HepG2 (cell line): ENCODE data around the gene PPP1R3C. TPM values are rescaled to one million over a fixed set of nuclear protein-coding genes. Genes with fewer than 3 reads are reported as not detected.

Experiments used
- MEIS2 ChIP-seq: sonication (generic); formaldehyde crosslinking; IDR thresholded peaks from 2 replicates; pipeline ENCODE4 v1.9.0; 2021; ENCODE audit warnings: mild to moderate bottlenecking, missing genetic modification reagents
- MIER2 ChIP-seq: IDR thresholded peaks from 2 replicates; pipeline ENCODE4 v1.6.1; 2016; ENCODE audit warnings: missing biosample characterization, missing genetic modification reagents
- MIER3 ChIP-seq: IDR thresholded peaks from 2 replicates; pipeline ENCODE4 v1.6.1; 2016; ENCODE audit warnings: missing compliant biosample characterization, borderline replicate concordance
- MTF2 ChIP-seq: sonication (generic); formaldehyde crosslinking; IDR thresholded peaks from 2 replicates; pipeline ENCODE4 v1.5.0; 2020; ENCODE audit warnings: missing genetic modification reagents, borderline replicate concordance
- NR1H2 ChIP-seq: sonication (generic); formaldehyde crosslinking; IDR thresholded peaks from 2 replicates; pipeline ENCODE4 v1.8.1; 2022; ENCODE audit warnings: low read depth, missing genetic modification reagents, borderline replicate concordance
- NR3C1 ChIP-seq: sonication (generic); formaldehyde crosslinking; IDR thresholded peaks from 2 replicates; pipeline ENCODE4 v1.4.0; 2020; ENCODE audit warnings: missing genetic modification reagents
- PHF8 ChIP-seq: sonication (generic); formaldehyde crosslinking; IDR thresholded peaks from 2 replicates; pipeline ENCODE4 v1.5.0; 2020; ENCODE audit warnings: missing genetic modification reagents
- RFX1 ChIP-seq: fragments of 450-650 bp; IDR thresholded peaks from 2 replicates; pipeline ENCODE4 v1.6.1; 2017
- SP4 ChIP-seq: sonication (generic); formaldehyde crosslinking; IDR thresholded peaks from 2 replicates; pipeline ENCODE4 v1.8.1; 2023; ENCODE audit warnings: mild to moderate bottlenecking, missing genetic modification reagents
- ZBTB3 ChIP-seq: sonication (generic); formaldehyde crosslinking; IDR thresholded peaks from 2 replicates; pipeline ENCODE4 v1.4.0; 2020; ENCODE audit warnings: low read depth, mild to moderate bottlenecking, moderate library complexity, missing genetic modification reagents, borderline replicate concordance
- ZNF333 ChIP-seq: sonication (generic); formaldehyde crosslinking; IDR thresholded peaks from 2 replicates; pipeline ENCODE4 v1.4.0; 2020; ENCODE audit warnings: mild to moderate bottlenecking, missing genetic modification reagents, borderline replicate concordance
- ZNF33B ChIP-seq: sonication (generic); formaldehyde crosslinking; IDR thresholded peaks from 2 replicates; pipeline ENCODE4 v1.5.1; 2020; ENCODE audit warnings: mild to moderate bottlenecking, missing genetic modification reagents
- ZNF589 ChIP-seq: sonication (generic); formaldehyde crosslinking; conservative IDR thresholded peaks from 2 replicates; pipeline ENCODE4 v1.8.0; 2022; ENCODE audit warnings: mild to moderate bottlenecking, moderate library complexity, missing genetic modification reagents
- ZNF607 ChIP-seq: sonication (generic); formaldehyde crosslinking; IDR thresholded peaks from 2 replicates; pipeline ENCODE4 v1.5.1; 2020; ENCODE audit warnings: missing genetic modification reagents, mild to moderate bottlenecking, borderline replicate concordance
- ZNF629 ChIP-seq: sonication (generic); formaldehyde crosslinking; conservative IDR thresholded peaks from 2 replicates; pipeline ENCODE4 v1.5.0; 2020; ENCODE audit warnings: missing genetic modification reagents
- ZNF792 ChIP-seq: IDR thresholded peaks from 2 replicates; pipeline ENCODE4 v1.6.1; 2016
- polyA plus RNA-seq, 8 experiments: library from polyadenylated mRNA; depleted of rRNA in 3 of 8; stranded (reverse) in 7 of 8; unstranded in 1 of 8; fragments of >200 nt; fragmentation: Illumina TruSeq in 4 of 8; extraction: Trizol in 4 of 8; gene quantifications; 2 replicates each; pipeline versions ENCODE4 v1.2.1 to v1.2.3, GENCODE V29; 2011 to 2016; ENCODE audit warnings: low read depth in 4 of 8, missing spikeins in 1 of 8, mixed read lengths in 1 of 8; ENCODE audit not compliant: insufficient read depth in 1 of 8
- total RNA-seq, 5 experiments: library from RNA; depleted of rRNA; stranded (reverse); fragments of >200 nt; fragmentation: Illumina TruSeq; extraction: Trizol; gene quantifications; 2 replicates each; pipeline ENCODE4 v1.2.3, GENCODE V29; 2016; ENCODE audit warnings: low read depth in 1 of 5
- TF ChIP-seq, protein P1 (sequence below): sonication (generic); formaldehyde crosslinking; IDR thresholded peaks from 2 replicates; pipeline ENCODE4 v1.4.0; 2020; ENCODE audit warnings: mild to moderate bottlenecking, missing genetic modification reagents
- TF ChIP-seq, protein P2 (sequence below): sonication (generic); formaldehyde crosslinking; IDR thresholded peaks from 2 replicates; pipeline ENCODE4 v1.5.0; 2020; ENCODE audit warnings: missing genetic modification reagents, mild to moderate bottlenecking, borderline replicate concordance
- TF ChIP-seq, protein P3 (sequence below): sonication (generic); formaldehyde crosslinking; IDR thresholded peaks from 2 replicates; pipeline ENCODE4 v1.5.0; 2020; ENCODE audit warnings: missing genetic modification reagents

The PPP1R3C gene
- total and polyA plus RNA-seq, 2 of the 13 experiments (the other 11 are each of a cell fraction or from before 2014, with no cell fraction given): 13.3 to 14.8 TPM

DNA sequence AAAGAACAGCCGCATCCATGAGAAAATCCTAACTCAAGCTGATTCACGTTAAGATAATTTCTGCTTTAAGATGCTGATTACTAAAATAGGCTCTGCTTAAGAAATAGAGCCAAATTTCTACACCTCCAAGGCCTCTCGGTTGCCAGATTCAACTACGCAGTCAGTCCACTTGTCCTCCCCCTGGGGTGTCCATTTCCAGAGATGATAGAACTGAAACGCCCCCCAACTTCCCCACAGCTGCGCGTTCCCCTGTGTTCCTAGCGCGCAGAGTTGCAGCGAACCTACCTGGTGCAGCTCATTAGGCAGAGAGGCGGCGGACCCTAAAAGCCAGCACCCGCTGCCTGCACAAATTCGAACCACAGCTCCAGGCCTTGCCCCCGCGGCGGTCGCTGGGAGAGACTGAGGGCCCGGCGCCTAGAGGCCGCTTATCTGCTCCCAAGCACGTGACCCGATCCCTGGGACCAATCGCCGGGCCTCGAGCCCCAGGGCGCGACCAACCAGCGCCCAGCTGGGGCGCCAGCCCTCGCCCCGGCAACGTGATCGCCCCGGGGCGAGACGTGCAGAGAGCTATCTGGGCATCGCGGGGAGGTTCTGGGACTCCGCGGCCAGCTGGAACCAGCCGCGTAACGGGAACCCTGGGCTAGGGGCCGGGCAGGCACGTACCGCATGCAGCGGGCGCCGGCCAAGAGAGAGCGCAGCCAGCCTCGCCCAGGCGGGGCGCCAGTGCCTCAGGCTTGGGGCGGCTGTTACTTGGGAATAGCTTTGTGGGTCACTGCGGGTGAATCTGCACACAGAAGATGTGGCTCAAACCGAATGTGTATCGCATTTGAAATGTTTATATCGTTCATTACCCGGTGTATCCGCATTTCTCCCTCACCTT, at the start of gene PPP1R3C (continued):
- TF ChIP-seq, protein P1, sequence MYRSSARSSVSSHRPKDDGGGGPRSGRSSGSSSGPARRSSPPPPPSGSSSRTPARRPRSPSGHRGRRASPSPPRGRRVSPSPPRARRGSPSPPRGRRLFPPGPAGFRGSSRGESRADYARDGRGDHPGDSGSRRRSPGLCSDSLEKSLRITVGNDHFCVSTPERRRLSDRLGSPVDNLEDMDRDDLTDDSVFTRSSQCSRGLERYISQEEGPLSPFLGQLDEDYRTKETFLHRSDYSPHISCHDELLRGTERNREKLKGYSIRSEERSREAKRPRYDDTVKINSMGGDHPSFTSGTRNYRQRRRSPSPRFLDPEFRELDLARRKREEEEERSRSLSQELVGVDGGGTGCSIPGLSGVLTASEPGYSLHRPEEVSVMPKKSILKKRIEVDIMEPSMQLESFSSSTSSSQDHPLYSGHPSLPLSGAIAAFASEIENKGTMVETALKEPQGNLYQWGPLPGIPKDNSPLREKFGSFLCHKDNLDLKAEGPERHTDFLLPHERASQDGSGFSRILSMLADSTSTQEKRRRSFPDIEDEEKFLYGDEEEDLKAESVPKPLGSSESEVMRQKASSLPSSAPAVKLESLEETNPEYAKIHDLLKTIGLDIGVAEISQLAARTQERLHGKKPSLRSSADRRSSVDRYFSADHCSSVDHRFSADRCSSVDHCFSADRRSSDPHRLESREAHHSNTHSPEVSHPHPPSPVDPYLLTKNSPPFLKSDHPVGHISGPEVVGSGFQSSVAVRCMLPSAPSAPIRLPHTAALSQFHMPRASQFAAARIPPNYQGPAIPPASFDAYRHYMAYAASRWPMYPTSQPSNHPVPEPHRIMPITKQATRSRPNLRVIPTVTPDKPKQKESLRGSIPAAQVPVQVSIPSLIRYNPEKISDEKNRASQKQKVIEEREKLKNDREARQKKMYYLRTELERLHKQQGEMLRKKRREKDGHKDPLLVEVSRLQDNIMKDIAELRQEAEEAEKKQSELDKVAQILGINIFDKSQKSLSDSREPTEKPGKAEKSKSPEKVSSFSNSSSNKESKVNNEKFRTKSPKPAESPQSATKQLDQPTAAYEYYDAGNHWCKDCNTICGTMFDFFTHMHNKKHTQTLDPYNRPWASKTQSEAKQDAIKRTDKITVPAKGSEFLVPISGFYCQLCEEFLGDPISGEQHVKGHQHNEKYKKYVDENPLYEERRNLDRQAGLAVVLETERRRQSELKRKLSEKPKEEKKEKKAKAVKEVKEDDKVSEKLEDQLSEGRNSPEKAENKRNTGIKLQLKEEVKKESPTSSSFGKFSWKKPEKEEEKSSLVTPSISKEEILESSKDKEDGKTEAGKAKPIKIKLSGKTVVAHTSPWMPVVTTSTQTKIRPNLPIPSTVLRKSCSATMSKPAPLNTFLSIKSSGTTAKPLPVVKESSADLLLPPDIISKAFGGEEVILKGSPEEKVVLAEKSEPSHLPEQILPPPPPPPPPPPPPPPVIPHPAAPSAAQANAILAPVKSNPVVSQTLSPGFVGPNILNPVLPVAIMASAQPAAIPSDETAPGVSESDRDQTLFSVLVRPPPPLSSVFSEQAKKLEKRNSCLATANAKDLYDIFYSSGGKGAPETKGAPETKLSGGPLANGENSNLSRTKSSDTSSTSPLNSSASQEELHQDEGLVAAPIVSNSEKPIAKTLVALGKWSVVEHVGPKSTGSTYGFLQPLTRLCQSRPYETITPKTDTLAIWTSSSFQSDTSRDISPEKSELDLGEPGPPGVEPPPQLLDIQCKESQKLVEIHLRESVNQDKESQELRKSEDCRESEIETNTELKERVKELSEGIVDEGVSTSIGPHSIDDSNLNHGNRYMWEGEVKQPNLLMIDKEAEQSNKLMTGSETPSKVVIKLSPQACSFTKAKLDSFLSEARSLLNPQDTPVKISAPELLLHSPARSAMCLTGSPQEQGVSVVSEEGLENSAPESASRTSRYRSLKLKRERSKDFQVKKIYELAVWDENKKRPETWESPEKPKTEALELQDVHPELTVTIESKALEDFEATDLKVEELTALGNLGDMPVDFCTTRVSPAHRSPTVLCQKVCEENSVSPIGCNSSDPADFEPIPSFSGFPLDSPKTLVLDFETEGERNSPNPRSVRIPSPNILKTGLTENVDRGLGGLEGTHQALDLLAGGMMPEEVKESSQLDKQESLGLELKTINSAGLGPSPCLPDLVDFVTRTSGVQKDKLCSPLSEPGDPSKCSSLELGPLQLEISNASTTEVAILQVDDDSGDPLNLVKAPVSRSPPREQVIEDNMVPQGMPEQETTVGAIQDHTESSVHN: 0 out of 2 replicates have a peak, but pooled peaks have one; percentile 67
- TF ChIP-seq MEIS2 (CRISPR knock-in tag): peak; percentile 95
- TF ChIP-seq ZNF607 (CRISPR knock-in tag): peak; percentile 98
- TF ChIP-seq, protein P2, sequence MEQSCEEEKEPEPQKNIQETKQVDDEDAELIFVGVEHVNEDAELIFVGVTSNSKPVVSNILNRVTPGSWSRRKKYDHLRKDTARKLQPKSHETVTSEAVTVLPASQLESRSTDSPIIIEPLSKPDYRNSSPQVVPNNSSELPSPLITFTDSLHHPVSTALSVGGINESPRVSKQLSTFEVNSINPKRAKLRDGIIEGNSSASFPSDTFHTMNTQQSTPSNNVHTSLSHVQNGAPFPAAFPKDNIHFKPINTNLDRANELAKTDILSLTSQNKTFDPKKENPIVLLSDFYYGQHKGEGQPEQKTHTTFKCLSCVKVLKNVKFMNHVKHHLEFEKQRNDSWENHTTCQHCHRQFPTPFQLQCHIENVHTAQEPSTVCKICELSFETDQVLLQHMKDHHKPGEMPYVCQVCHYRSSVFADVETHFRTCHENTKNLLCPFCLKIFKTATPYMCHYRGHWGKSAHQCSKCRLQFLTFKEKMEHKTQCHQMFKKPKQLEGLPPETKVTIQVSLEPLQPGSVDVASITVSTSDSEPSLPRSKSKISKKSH: peak; percentile 99
- no peak; the same call in 1 of the 2 replicates for TF ChIP-seq RFX1
- TF ChIP-seq, protein P3, sequence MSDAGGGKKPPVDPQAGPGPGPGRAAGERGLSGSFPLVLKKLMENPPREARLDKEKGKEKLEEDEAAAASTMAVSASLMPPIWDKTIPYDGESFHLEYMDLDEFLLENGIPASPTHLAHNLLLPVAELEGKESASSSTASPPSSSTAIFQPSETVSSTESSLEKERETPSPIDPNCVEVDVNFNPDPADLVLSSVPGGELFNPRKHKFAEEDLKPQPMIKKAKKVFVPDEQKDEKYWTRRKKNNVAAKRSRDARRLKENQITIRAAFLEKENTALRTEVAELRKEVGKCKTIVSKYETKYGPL (CRISPR knock-in tag): peak; percentile 85; the same call in 1 of the 2 replicates
- no peak for TF ChIP-seq ZNF333
- no peak for TF ChIP-seq NR3C1
- peak; percentile 88; the same call in 1 of the 2 replicates for TF ChIP-seq MIER3 (CRISPR knock-in tag)
- peak; percentile 71 for TF ChIP-seq SP4
- peak; percentile 98 for TF ChIP-seq ZNF33B (CRISPR knock-in tag)
- TF ChIP-seq PHF8: peak; percentile 91
- peak; percentile 98 for TF ChIP-seq ZNF792 (CRISPR knock-in tag)
- peak; percentile 82 for TF ChIP-seq NR1H2 (CRISPR knock-in tag)
- peak; percentile 91; the same call in 1 of the 2 replicates for TF ChIP-seq ZNF589 (CRISPR knock-in tag)
- peak; percentile 98 for TF ChIP-seq MTF2 (CRISPR knock-in tag)
- TF ChIP-seq MIER2 (CRISPR knock-in tag): no peak; the same call in 1 of the 2 replicates
- peak; percentile 50 for TF ChIP-seq ZNF629 (CRISPR knock-in tag)
- TF ChIP-seq ZBTB3 (CRISPR knock-in tag): 0 out of 2 replicates have a peak, but pooled peaks have one; percentile 79
